ENCODE data around the gene ADISSP. TPM values are rescaled to one million over a fixed set of nuclear protein-coding genes. Genes with fewer than 3 reads are reported as not detected.
A peak's percentile ranks its signal among the peaks of the same experiment; 100 is the strongest.

Gene ADISSP
- total RNA-seq, 2 donors from 2014 or later, result 11.2 to 26.7 TPM

GRCh38 chr20:3784863-3785239 is 17.3 kb upstream of the ADISSP start:
- H3K36me3 ChIP-seq (replicated peaks in 1 of 2; ENCODE audit: insufficient read depth in 1 of 2, low read depth in 2 of 2), result no peaks in the 10 kb centered on the region
- 87 to 90% methylated on average over 6 of the region's 6 CpGs for WGBS, 2 donors
- H3K9me3 ChIP-seq, result no peaks in the 10 kb centered on the region
- ATAC-seq, result no peak
- H3K4me3 ChIP-seq, result no peak overlapping the region
- peak overlapping the region in 3 of 4 donors; percentile 61 to 85 (median 76) for H3K27ac ChIP-seq
- DNase-seq, result no peak
- H3K4me1 ChIP-seq, result peaks cover 60% of the 10 kb centered on the region
- intact Hi-C loops (cut with DNase I), result loop anchor here (5.0 to 10.0 kb wide), 2 partner anchors 37 to 70 kb away; partner anchors contain the start of gene AP5S1
- TF ChIP-seq CTCF (IDR thresholded peaks at IDR 0.05) (no peak), POLR2A (IDR thresholded peaks at IDR 0.05) (no peak)
- no peaks in the 10 kb centered on the region for H3K27me3 ChIP-seq

- WGBS, 2 donors, result 80 to 84% methylated on average over 9 to 17 of the region's 17 CpGs
- no peak for ATAC-seq
- no peak for DNase-seq
- Histone ChIP-seq H3K4me1 (peaks cover 60% of the 10 kb centered on the region), H3K4me3 (no peak overlapping the region), H3K9me3 (no peaks in the 10 kb centered on the region), H3K27ac (peak overlapping the region in 2 of 4 donors; percentile 69 to 85), H3K36me3 (replicated peaks in 1 of 2; ENCODE audit: insufficient read depth in 1 of 2, low read depth in 2 of 2) (no peaks in the 10 kb centered on the region), H3K27me3 (no peaks in the 10 kb centered on the region)
- no peak for TF ChIP-seq CTCF (IDR thresholded peaks at IDR 0.05)
- TF ChIP-seq POLR2A (IDR thresholded peaks at IDR 0.05), result no peak
- intact Hi-C loops (cut with DNase I), result loop anchor here (10.0 kb wide), 1 partner anchor 70 kb away; no protein-coding TSS in a partner anchor
These were observed 16.8 kb upstream of the ADISSP start for GRCh38 chr20:3784216-3784853.

- no peak overlapping the region for H3K4me3 ChIP-seq
- ATAC-seq (no peak), DNase-seq (no peak)
- TF ChIP-seq CTCF (IDR thresholded peaks at IDR 0.05) (no peak), POLR2A (IDR thresholded peaks at IDR 0.05) (no peak)
- intact Hi-C loops (cut with DNase I), result loop anchor here (10.0 kb wide), 1 partner anchor 71 kb away; no protein-coding TSS in a partner anchor
- H3K27ac ChIP-seq, result peak overlapping the region in 3 of 4 donors; percentile 3 to 69 (median 22)
- peaks cover 61% of the 10 kb centered on the region for H3K4me1 ChIP-seq
- no peaks in the 10 kb centered on the region for H3K36me3 ChIP-seq (replicated peaks in 1 of 2; ENCODE audit: insufficient read depth in 1 of 2, low read depth in 2 of 2)
- WGBS, 2 donors, result 65 to 66% methylated on average over 9 to 10 of the region's 10 CpGs
- no peaks in the 10 kb centered on the region for H3K9me3 ChIP-seq
- no peaks in the 10 kb centered on the region for H3K27me3 ChIP-seq
These were observed 16.1 kb upstream of the ADISSP start for GRCh38 chr20:3783511-3784195.

- no peaks in the 10 kb centered on the region for H3K9me3 ChIP-seq
- H3K4me1 ChIP-seq, result peaks cover 66% of the 10 kb centered on the region
- DNase-seq (peak in 1 of 4 donors; percentile 37), ATAC-seq (no peak)
- TF ChIP-seq CTCF (IDR thresholded peaks at IDR 0.05) (no peak), POLR2A (IDR thresholded peaks at IDR 0.05) (no peak)
- peak overlapping the region in 3 of 4 donors; percentile 3 to 69 (median 22) for H3K27ac ChIP-seq
- no peak overlapping the region for H3K4me3 ChIP-seq
- no peaks in the 10 kb centered on the region for H3K36me3 ChIP-seq (replicated peaks in 1 of 2; ENCODE audit: insufficient read depth in 1 of 2, low read depth in 2 of 2)
- intact Hi-C loops (cut with DNase I), result loop anchor here (10.0 kb wide), 1 partner anchor 72 kb away; no protein-coding TSS in a partner anchor
- WGBS, 2 donors, result 30 to 41% methylated on average over 2 of the region's 2 CpGs
- H3K27me3 ChIP-seq, result no peaks in the 10 kb centered on the region
These were observed 15.5 kb upstream of the ADISSP start for GRCh38 chr20:3783068-3783489.

Data from body of pancreas (tissue), 4 donors.